Fibroblast of lung (primary cell): Measurements from ENCODE around the gene CTSC. TPM values are rescaled to one million over a fixed set of nuclear protein-coding genes. Genes with fewer than 3 reads are reported as not detected.

Experiments used
- DNase-seq, 2 donors: peaks; one replicate each; pipeline versions ENCODE4 v3.0.0 to v3.0.0-alpha.2; 2010; ENCODE audit warnings: low read depth in 2 of 2
- H2AFZ ChIP-seq: 2 replicates; pipeline ENCODE4 v1.5.1; 2012; ENCODE audit warnings: low read length, control low read depth, inconsistent platforms
- H3K27ac ChIP-seq: 2 replicates; pipeline ENCODE4 v1.5.1; 2011; ENCODE audit warnings: low read length, control low read depth; ENCODE audit not compliant: insufficient read depth
- H3K27me3 ChIP-seq: 2 replicates; pipeline ENCODE4 v1.5.1; 2011; ENCODE audit warnings: mild to moderate bottlenecking, low read length; ENCODE audit not compliant: control insufficient read depth, insufficient read depth
- H3K36me3 ChIP-seq: 2 replicates; pipeline ENCODE4 v1.5.1; 2011; ENCODE audit warnings: low read length; ENCODE audit not compliant: control insufficient read depth, insufficient read depth
- H3K4me1 ChIP-seq: 2 replicates; pipeline ENCODE4 v1.5.1; 2011; ENCODE audit warnings: low read length; ENCODE audit not compliant: control insufficient read depth, insufficient read depth; ENCODE audit errors: extremely low read depth
- H3K4me2 ChIP-seq: 2 replicates; pipeline ENCODE4 v1.5.1; 2011; ENCODE audit warnings: low read length, control low read depth; ENCODE audit not compliant: insufficient read depth; ENCODE audit errors: extremely low read depth
- H3K4me3 ChIP-seq, 4 experiments: fragments of 200-600 bp in 1 of 4; sonication (generic) in 1 of 4; replicated peaks in 1 of 4; 2 replicates each; pipeline ENCODE4 v1.5.1; 2011 to 2016; ENCODE audit warnings: low read length in 4 of 4, low read depth in 3 of 4, mild to moderate bottlenecking in 3 of 4, control low read depth in 2 of 4, inconsistent platforms in 1 of 4, mixed read lengths in 1 of 4; ENCODE audit not compliant: insufficient read depth in 1 of 4; ENCODE audit errors: control extremely low read depth in 1 of 4
- H3K79me2 ChIP-seq: 2 replicates; pipeline ENCODE4 v1.5.1; 2012; ENCODE audit warnings: mild to moderate bottlenecking, low read length, inconsistent platforms; ENCODE audit not compliant: control insufficient read depth, insufficient read depth
- H3K9ac ChIP-seq: 2 replicates; pipeline ENCODE4 v1.5.1; 2011; ENCODE audit warnings: mild to moderate bottlenecking, low read length, control low read depth; ENCODE audit not compliant: insufficient read depth
- H3K9me3 ChIP-seq: 2 replicates; pipeline ENCODE4 v1.5.1; 2012; ENCODE audit warnings: low read depth, low read length; ENCODE audit not compliant: control insufficient read depth, insufficient read depth
- H4K20me1 ChIP-seq: 2 replicates; pipeline ENCODE4 v1.5.1; 2011; ENCODE audit warnings: low read length; ENCODE audit not compliant: control insufficient read depth, insufficient read depth; ENCODE audit errors: extremely low read depth
- CTCF ChIP-seq, 2 donors: IDR thresholded peaks in 1 of 2; conservative IDR thresholded peaks in 1 of 2; 1 replicate in 1 of 2; 2 replicates in 1 of 2; pipeline ENCODE4 v1.5.1; 2011 to 2012; ENCODE audit warnings: low read length in 2 of 2, control low read depth in 1 of 2, inconsistent platforms in 1 of 2, low read depth in 1 of 2, mild to moderate bottlenecking in 1 of 2
- EZH2 ChIP-seq: IDR thresholded peaks from 2 replicates; pipeline ENCODE4 v1.5.1; 2012; ENCODE audit warnings: low read length, control low read depth, mild to moderate bottlenecking; ENCODE audit errors: missing control alignments
- polyA plus RNA-seq, 2 donors: library from polyadenylated mRNA; depleted of rRNA in 1 of 2; stranded (reverse) in 1 of 2; unstranded in 1 of 2; fragments of >200 nt; gene quantifications; 2 replicates each; pipeline ENCODE4 v1.2.1, GENCODE V29; 2011 to 2012; ENCODE audit warnings: missing spikeins in 1 of 2
- total RNA-seq: library from RNA; depleted of rRNA; stranded (reverse); fragments of >200 nt; gene quantifications from 2 replicates; pipeline ENCODE4 v1.2.1, GENCODE V29; 2014

Gene CTSC
- total and polyA plus RNA-seq, 2 donors (not counting 1 experiment from before 2014, with no cell fraction given) = 75.8 to 593 TPM

- no peak overlapping the region for H3K4me3 ChIP-seq
- no peak overlapping the region for H2AFZ ChIP-seq
- no peak overlapping the region for H3K9ac ChIP-seq
- H3K36me3 ChIP-seq = peaks cover 5% of the 10 kb centered on the region
- H3K4me1 ChIP-seq = peaks cover 2% of the 10 kb centered on the region
- TF ChIP-seq CTCF (conservative IDR thresholded peaks at IDR 0.05 in 1 of 2, IDR thresholded peaks at IDR 0.05 in 1 of 2; ENCODE audit: low read depth in 1 of 2, low read length in 2 of 2) = no peak
- no peak for TF ChIP-seq EZH2
- peak; percentile 60 to 78 for DNase-seq
- H3K79me2 ChIP-seq = peaks cover 2% of the 10 kb centered on the region
- H3K27me3 ChIP-seq = no peaks in the 10 kb centered on the region
- no peaks in the 10 kb centered on the region for H4K20me1 ChIP-seq
- H3K4me2 ChIP-seq = peak overlapping the region; percentile 68
- no peaks in the 10 kb centered on the region for H3K9me3 ChIP-seq
- H3K27ac ChIP-seq = peak overlapping the region; percentile 17
These were observed 17.4 kb downstream of the CTSC start for GRCh38 chr11:88320149-88320559.

DNA sequence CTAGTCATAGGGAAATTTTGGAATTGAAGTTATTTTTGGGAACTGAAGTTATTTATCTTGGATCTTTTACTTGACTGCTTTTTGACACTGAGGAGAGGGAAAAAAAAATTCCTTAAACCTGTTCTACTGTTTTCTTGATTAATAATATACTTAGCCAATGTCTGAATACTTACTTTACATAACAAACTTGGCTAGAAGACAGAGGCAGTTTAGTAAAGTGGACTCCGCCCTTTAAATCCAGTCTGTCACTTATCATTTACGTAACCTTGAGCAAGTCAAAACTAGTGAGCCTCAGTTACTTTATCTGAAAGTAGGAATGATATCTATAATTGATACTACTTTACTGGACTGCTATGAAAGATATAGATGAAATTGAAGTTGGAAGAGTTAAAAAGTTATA is 19.5 kb downstream of the CTSC start:
- H3K9ac ChIP-seq = no peak overlapping the region
- TF ChIP-seq CTCF (conservative IDR thresholded peaks at IDR 0.05 in 1 of 2, IDR thresholded peaks at IDR 0.05 in 1 of 2; ENCODE audit: low read depth in 1 of 2, low read length in 2 of 2) (no peak), EZH2 (no peak)
- H2AFZ ChIP-seq = no peak overlapping the region
- no peaks in the 10 kb centered on the region for H3K79me2 ChIP-seq
- peaks cover 2% of the 10 kb centered on the region for H3K4me1 ChIP-seq
- peaks cover 1% of the 10 kb centered on the region for H3K36me3 ChIP-seq
- H3K4me3 ChIP-seq = no peak overlapping the region
- H4K20me1 ChIP-seq = no peaks in the 10 kb centered on the region
- no peak for DNase-seq
- H3K4me2 ChIP-seq = no peak overlapping the region
- no peaks in the 10 kb centered on the region for H3K9me3 ChIP-seq
- H3K27ac ChIP-seq = no peak overlapping the region
- H3K27me3 ChIP-seq = no peaks in the 10 kb centered on the region

DNA sequence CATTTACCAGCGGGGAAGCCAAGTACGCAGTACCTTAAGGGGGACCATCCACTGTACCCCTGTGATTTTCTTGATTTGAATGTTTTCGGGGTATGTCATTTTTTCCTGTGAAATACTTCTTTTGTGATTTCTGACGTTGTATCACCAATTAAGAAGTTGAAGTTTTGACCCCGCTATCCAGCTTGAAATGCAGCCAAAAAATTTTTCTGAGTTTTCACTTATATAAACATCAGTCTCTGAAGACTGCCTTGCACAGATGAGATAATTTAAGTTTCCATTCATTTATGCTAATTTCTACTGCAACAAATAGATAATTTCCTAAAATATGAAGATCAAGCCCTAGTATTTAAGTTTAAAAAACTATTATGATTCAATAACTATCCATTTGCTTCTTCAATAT is 20.0 kb downstream of the CTSC start:
- Histone ChIP-seq H3K36me3 (peaks cover 1% of the 10 kb centered on the region), H3K9ac (no peak overlapping the region), H4K20me1 (no peaks in the 10 kb centered on the region), H3K4me1 (peaks cover 2% of the 10 kb centered on the region), H3K4me3 (no peak overlapping the region), H3K9me3 (no peaks in the 10 kb centered on the region), H3K79me2 (no peaks in the 10 kb centered on the region), H2AFZ (no peak overlapping the region), H3K27me3 (no peaks in the 10 kb centered on the region), H3K27ac (no peak overlapping the region), H3K4me2 (no peak overlapping the region)
- DNase-seq = peak in 1 of 2 donors; percentile 36
- TF ChIP-seq EZH2 (no peak), CTCF (conservative IDR thresholded peaks at IDR 0.05 in 1 of 2, IDR thresholded peaks at IDR 0.05 in 1 of 2; ENCODE audit: low read depth in 1 of 2, low read length in 2 of 2) (no peak)
